ENCODE data around the gene RGS11.

- TF ChIP-seq, protein P1, sequence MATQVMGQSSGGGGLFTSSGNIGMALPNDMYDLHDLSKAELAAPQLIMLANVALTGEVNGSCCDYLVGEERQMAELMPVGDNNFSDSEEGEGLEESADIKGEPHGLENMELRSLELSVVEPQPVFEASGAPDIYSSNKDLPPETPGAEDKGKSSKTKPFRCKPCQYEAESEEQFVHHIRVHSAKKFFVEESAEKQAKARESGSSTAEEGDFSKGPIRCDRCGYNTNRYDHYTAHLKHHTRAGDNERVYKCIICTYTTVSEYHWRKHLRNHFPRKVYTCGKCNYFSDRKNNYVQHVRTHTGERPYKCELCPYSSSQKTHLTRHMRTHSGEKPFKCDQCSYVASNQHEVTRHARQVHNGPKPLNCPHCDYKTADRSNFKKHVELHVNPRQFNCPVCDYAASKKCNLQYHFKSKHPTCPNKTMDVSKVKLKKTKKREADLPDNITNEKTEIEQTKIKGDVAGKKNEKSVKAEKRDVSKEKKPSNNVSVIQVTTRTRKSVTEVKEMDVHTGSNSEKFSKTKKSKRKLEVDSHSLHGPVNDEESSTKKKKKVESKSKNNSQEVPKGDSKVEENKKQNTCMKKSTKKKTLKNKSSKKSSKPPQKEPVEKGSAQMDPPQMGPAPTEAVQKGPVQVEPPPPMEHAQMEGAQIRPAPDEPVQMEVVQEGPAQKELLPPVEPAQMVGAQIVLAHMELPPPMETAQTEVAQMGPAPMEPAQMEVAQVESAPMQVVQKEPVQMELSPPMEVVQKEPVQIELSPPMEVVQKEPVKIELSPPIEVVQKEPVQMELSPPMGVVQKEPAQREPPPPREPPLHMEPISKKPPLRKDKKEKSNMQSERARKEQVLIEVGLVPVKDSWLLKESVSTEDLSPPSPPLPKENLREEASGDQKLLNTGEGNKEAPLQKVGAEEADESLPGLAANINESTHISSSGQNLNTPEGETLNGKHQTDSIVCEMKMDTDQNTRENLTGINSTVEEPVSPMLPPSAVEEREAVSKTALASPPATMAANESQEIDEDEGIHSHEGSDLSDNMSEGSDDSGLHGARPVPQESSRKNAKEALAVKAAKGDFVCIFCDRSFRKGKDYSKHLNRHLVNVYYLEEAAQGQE (IDR thresholded peaks at IDR 0.05), result no peak
- TF ChIP-seq CTCF (IDR thresholded peaks at IDR 0.05; ENCODE audit: low read depth, low read length, missing input control) (peak; percentile 13), TAF1 (conservative IDR thresholded peaks at IDR 0.05) (no peak)
- TF ChIP-seq, protein P2, sequence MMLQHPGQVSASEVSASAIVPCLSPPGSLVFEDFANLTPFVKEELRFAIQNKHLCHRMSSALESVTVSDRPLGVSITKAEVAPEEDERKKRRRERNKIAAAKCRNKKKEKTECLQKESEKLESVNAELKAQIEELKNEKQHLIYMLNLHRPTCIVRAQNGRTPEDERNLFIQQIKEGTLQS (IDR thresholded peaks at IDR 0.05), result no peak
- TF ChIP-seq, protein P3, sequence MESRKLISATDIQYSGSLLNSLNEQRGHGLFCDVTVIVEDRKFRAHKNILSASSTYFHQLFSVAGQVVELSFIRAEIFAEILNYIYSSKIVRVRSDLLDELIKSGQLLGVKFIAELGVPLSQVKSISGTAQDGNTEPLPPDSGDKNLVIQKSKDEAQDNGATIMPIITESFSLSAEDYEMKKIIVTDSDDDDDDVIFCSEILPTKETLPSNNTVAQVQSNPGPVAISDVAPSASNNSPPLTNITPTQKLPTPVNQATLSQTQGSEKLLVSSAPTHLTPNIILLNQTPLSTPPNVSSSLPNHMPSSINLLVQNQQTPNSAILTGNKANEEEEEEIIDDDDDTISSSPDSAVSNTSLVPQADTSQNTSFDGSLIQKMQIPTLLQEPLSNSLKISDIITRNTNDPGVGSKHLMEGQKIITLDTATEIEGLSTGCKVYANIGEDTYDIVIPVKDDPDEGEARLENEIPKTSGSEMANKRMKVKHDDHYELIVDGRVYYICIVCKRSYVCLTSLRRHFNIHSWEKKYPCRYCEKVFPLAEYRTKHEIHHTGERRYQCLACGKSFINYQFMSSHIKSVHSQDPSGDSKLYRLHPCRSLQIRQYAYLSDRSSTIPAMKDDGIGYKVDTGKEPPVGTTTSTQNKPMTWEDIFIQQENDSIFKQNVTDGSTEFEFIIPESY (IDR thresholded peaks at IDR 0.05), result no peak
These were observed 28.2 kb upstream of the RGS11 start for GRCh38 chr16:303760-304505.

Data from liver (tissue), 3 donors.